ENCODE results near the gene ARHGEF12.

Gene ARHGEF12

GRCh38 chr11:120432056-120433018, 96.1 kb downstream of the ARHGEF12 start:
- DNase-seq, result peak; percentile 91

DNA sequence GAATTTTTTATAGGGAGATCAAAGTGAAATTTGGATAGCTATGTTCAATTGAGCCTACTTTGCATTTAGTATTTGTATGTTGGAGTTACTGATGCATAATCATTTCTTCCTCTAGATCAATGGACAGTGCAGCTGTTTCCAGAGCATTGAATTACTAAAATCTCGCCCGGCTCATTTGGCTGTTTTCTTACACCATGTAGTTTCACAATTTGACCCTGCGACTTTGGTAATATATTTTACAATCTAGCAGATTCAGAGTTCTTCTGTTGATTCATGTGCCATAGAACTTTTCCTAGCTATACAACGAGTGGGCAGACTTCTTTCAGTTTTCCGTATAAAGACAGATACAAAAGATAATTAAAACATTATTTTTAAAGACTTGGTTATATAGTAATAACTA, 105.4 kb downstream of the ARHGEF12 start:
- DNase-seq, result no peak

DNA sequence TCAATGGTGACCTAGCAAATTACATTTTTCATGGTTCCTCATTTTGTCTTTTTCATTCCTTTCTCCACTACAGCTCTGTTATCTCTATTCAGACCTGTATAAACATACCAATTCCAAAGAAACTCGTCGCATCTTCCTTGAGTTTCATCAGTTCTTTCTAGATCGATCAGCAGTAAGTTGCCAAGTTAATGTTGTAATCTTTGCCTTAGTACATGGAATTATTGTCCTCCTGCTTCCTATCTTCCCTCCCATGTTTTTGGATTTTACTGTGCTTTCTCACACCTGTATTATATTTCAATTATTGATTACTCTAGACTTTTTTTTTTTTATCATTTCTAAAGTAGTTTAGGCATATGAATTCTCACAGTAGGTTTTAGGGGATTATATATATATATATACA, 105.8 kb downstream of the ARHGEF12 start:
- DNase-seq, result no peak

DNA sequence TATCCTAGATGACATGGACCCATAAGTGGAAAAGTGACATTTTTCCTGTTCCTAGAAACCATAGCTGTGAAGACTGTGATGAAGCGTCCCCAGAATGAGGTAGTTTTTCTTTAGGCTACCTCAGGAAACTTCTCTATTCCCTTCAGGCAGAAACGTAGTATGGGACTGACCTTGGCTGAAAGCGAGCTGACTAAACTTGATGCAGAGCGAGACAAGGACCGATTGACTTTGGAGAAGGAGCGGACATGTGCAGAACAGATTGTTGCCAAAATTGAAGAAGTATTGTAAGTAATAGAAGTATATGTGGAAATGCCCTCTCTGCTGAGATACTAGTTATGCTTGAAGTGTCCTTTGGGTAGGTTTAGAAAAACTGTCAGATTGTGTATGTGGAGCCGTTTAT, 110.6 kb downstream of the ARHGEF12 start:
- no peak for DNase-seq

- no peak for DNase-seq
Observed at GRCh38 chr11:120448240-120448639, 112.0 kb downstream of the ARHGEF12 start.

GRCh38 chr11:120455487-120455886, 119.3 kb downstream of the ARHGEF12 start:
- DNase-seq, result no peak

- DNase-seq, result no peak
Observed at GRCh38 chr11:120457996-120458395, 121.8 kb downstream of the ARHGEF12 start.

- no peak for DNase-seq
Observed at GRCh38 chr11:120462825-120463224, 126.6 kb downstream of the ARHGEF12 start.

- no peak for DNase-seq
Observed at GRCh38 chr11:120465921-120466534, 129.8 kb downstream of the ARHGEF12 start.

- no peak for DNase-seq
Observed at GRCh38 chr11:120467627-120468026, 131.4 kb downstream of the ARHGEF12 start.

DNA sequence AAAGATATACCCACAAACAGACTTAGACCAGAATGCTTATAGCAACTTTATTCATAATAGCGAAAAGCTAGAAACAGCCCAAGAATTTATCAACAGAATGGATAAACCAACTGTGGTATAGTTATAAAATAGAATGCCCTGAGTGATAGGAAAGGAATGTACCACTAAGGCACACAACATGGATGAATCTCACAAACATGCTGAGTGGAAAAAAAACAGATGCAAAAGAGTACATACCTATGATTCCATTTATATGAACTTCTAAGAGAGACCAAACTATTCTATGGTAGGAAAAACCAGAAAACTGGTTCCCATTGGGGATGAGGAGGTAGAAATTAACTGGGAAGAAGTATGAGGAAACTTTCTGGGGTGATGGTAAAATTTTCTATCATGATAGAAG, 134.9 kb downstream of the ARHGEF12 start:
- no peak for DNase-seq

DNA sequence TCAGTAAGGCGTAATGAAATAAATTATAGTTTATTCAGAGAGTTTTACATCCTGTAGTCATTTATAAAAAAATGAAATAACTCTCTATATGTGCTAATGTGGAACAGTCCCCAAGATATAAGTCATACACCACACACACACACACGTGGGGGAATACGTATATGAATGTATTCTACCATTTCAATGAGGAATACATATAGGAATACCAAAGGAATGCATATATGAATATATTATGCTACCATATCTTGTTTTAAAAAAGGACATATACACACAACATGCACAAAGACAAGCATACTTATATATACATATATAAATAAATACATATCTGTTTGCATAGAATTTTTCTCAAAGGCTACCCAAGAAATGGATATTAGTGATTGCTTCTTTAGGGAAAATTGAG, 135.8 kb downstream of the ARHGEF12 start:
- no peak for DNase-seq

- DNase-seq, result no peak
Observed at GRCh38 chr11:120473503-120473902, 137.3 kb downstream of the ARHGEF12 start.

DNA sequence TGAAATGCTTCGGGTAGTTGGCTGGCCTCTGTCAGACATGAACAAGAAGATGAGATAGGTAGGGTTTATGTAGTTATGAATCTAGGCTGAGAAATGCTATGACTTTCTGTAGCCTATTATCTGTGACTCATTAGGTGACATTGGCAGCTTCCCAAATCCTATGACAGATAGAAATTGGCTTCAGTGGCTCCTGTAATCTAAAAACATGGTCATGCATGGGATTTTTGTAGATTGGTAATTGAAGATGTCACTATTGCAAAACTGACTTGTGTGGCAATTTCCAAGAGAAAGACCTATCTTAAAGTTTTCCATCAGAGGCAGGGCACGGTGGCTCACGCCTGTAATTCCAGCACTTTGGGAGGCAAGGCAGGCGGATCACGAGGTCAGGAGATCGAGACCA, 145.9 kb downstream of the ARHGEF12 start:
- DNase-seq, result peak; percentile 72

- DNase-seq, result no peak
Observed at GRCh38 chr11:120484722-120485121, 148.5 kb downstream of the ARHGEF12 start.

DNA sequence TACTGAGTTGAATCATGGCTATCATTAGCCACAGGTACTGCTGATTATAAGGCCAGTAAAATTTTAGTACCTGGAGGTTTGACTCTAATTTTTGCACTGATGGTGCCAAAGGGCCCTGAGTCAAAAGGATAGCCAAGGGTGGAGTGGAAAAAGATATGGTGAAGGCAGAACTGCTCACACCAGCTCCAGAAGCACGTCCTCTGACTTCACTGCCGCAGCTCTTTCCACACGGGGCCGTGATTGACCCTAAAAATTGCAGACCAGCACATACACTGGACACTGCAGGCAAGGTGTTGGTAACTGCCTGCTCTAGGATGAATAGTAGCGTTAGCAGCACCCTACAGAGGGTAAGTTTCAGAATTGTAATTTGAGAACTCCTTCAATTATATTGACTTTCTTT, 149.9 kb downstream of the ARHGEF12 start:
- DNase-seq, result no peak

- DNase-seq, result no peak
Observed at GRCh38 chr11:120489799-120490198, 153.6 kb downstream of the ARHGEF12 start.

GRCh38 chr11:120492486-120492885, 156.3 kb downstream of the ARHGEF12 start:
- DNase-seq, result no peak

- DNase-seq, result no peak
Observed at GRCh38 chr11:120494595-120494994, 158.4 kb downstream of the ARHGEF12 start.

- DNase-seq, result no peak
Observed at GRCh38 chr11:120499088-120499487, 162.9 kb downstream of the ARHGEF12 start.

- DNase-seq, result no peak
Observed at GRCh38 chr11:120499859-120500258, 163.6 kb downstream of the ARHGEF12 start.

DNA sequence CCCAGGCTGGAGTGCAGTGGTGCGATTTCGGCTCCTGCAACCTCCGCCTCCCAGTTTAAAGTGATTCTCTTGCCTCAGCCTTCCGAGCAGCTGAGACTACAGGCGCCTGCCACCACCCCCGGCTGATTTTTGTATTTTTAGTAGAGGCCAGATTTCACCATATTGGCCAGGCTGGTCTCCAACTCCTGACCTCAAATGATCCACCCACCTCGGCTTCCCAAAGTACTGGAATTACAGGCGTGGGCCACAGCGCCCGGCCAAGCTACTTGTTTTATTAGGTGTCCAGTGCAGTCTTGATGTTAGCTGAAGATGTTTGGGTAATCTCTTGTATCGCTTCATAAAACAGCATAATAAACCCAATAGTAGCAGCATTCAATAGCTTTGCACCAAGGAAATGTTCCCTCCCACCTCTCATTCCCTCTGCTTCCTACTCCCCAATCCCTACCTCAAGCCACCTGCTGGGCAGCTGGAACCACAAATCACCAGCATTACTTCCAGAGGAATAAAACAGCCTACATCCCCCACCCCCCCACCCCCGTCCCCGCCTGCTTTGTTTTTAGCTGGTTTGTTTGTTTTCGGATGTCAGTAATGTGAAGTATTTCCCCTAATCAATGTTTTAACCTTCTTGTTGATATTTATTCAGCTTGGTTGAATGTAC, 164.3 kb downstream of the ARHGEF12 start:
- no peak for DNase-seq

GRCh38 chr11:120501440-120501839, 165.2 kb downstream of the ARHGEF12 start:
- DNase-seq, result no peak

Measured in hematopoietic multipotent progenitor cell treated with erythropoietin and hydrocortisone succinate and interleukin-3 and kit ligand, for 6 days (in vitro differentiated cells).